Rectal smooth muscle tissue (tissue), 1 donor: Measurements from ENCODE around the gene ZBTB5.
"Not testable (repeated sequence)": the region's sequence is repeated elsewhere in the genome, so short reads cannot be mapped to it uniquely, and the experiment has no call there.

Experiments
- H3K27ac ChIP-seq: one replicate; pipeline ENCODE4 v1.7.0; 2013; ENCODE audit warnings: low read depth, low read length, inconsistent platforms
- H3K27me3 ChIP-seq: one replicate; pipeline ENCODE4 v1.7.0; 2013; ENCODE audit warnings: low read length; ENCODE audit not compliant: control insufficient read depth, insufficient read depth
- H3K36me3 ChIP-seq: one replicate; pipeline ENCODE4 v1.7.0; 2013; ENCODE audit warnings: low read length; ENCODE audit not compliant: control insufficient read depth, insufficient read depth
- H3K4me1 ChIP-seq: one replicate; pipeline ENCODE4 v1.7.0; 2013; ENCODE audit warnings: low read length; ENCODE audit not compliant: control insufficient read depth, insufficient read depth
- H3K4me3 ChIP-seq: one replicate; pipeline ENCODE4 v1.7.0; 2013; ENCODE audit warnings: low read length
- H3K9ac ChIP-seq: one replicate; pipeline ENCODE4 v1.7.0; 2013; ENCODE audit warnings: low read length

The ZBTB5 gene

GRCh38 chr9:37399336-37399735 lies 65.9 kb downstream of the ZBTB5 start:
- Histone ChIP-seq H3K4me3 (no peak overlapping the region), H3K27me3 (no peaks in the 10 kb centered on the region), H3K36me3 (no peaks in the 10 kb centered on the region), H3K9ac (no peak overlapping the region), H3K27ac (no peak overlapping the region), H3K4me1 (no peaks in the 10 kb centered on the region)

- no peak overlapping the region for H3K9ac ChIP-seq
- H3K27ac ChIP-seq: no peak overlapping the region
- H3K4me3 ChIP-seq: no peak overlapping the region
- H3K36me3 ChIP-seq: no peaks in the 10 kb centered on the region
- H3K27me3 ChIP-seq: no peaks in the 10 kb centered on the region
- no peaks in the 10 kb centered on the region for H3K4me1 ChIP-seq
Observed at GRCh38 chr9:37398464-37399025, 66.7 kb downstream of the ZBTB5 start.

DNA sequence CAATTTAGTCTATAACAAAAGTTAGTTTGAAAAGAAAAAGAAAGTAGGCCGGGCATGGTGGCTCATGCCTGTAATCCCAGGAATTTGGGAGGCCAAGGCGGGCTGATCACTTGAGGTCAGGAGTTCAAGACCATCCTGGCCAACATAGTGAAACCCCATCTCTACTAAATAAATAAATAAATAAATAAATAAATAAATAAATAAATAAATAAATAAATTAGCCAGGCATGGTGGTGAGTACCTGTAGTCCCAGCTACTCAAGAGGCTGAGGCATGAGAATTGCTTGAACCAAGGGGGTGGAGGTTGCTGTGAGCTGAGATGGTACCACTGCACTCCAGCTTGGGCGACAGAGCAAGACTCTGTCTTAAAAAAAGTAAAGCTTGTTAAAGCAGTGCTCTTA lies 67.3 kb downstream of the ZBTB5 start:
- H3K4me1 ChIP-seq, H3K9ac ChIP-seq, H3K27ac ChIP-seq, H3K27me3 ChIP-seq, H3K4me3 ChIP-seq, H3K36me3 ChIP-seq: not testable (repeated sequence)

GRCh38 chr9:37395663-37396062 lies 69.6 kb downstream of the ZBTB5 start:
- H3K9ac ChIP-seq: no peak overlapping the region
- H3K4me1 ChIP-seq: no peaks in the 10 kb centered on the region
- no peak overlapping the region for H3K27ac ChIP-seq
- no peaks in the 10 kb centered on the region for H3K36me3 ChIP-seq
- no peaks in the 10 kb centered on the region for H3K27me3 ChIP-seq
- H3K4me3 ChIP-seq: no peak overlapping the region

GRCh38 chr9:37395229-37395628 lies 70.0 kb downstream of the ZBTB5 start:
- Histone ChIP-seq H3K4me1 (no peaks in the 10 kb centered on the region), H3K27me3 (no peaks in the 10 kb centered on the region), H3K9ac (no peak overlapping the region), H3K4me3 (no peak overlapping the region), H3K27ac (no peak overlapping the region), H3K36me3 (no peaks in the 10 kb centered on the region)

DNA sequence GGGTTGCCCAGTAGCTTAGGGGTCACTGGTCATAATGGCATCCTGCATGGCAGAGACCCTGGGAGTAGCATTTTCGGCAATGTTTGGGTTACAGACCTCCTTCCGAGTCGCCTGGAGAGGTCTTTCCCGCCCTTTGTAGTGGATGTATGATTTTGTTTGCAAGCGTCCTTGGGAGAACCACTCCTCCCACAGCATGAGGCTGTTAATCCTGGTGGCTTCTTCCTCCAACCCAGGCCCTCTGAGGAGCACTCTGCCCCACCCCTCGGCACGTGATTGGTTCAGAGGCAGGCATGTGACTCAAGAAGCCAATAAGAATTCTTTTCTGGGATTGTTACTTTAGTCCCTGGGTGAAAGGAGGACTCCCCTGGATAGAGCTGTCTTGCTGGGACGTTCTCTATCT lies 73.0 kb downstream of the ZBTB5 start:
- H3K4me3 ChIP-seq: no peak overlapping the region
- no peaks in the 10 kb centered on the region for H3K27me3 ChIP-seq
- H3K4me1 ChIP-seq: no peaks in the 10 kb centered on the region
- no peaks in the 10 kb centered on the region for H3K36me3 ChIP-seq
- H3K27ac ChIP-seq: no peak overlapping the region
- H3K9ac ChIP-seq: no peak overlapping the region

- Histone ChIP-seq H3K36me3 (no peaks in the 10 kb centered on the region), H3K9ac (no peak overlapping the region), H3K27me3 (no peaks in the 10 kb centered on the region)
Observed at GRCh38 chr9:37390759-37391158, 74.5 kb downstream of the ZBTB5 start.

More at GRCh38 chr9:37390759-37391158, 74.5 kb downstream of the ZBTB5 start:
- Histone ChIP-seq H3K4me3 (no peak overlapping the region), H3K27ac (no peak overlapping the region), H3K4me1 (no peaks in the 10 kb centered on the region)
